Coronary artery (tissue), 2 donors: ENCODE results near the gene STK32B.
A peak's percentile ranks its signal among the peaks of the same experiment; 100 is the strongest.

Experiments used
- DNase-seq: peaks from one replicate; pipeline ENCODE4 v3.0.0-alpha.2; 2017; ENCODE audit warnings: low spot score
- H3K27ac ChIP-seq, 2 donors: fragments of 200-600 bp; sonication (generic); one replicate each; pipeline ENCODE4 v1.5.1; 2016 to 2019
- H3K4me3 ChIP-seq: fragments of 200-600 bp; sonication (generic); 2 replicates; pipeline ENCODE4 v1.5.1; 2016; ENCODE audit warnings: mild to moderate bottlenecking, moderate library complexity
- CTCF ChIP-seq: fragments of 200-600 bp; sonication (generic); IDR thresholded peaks from one replicate; pipeline ENCODE4 v1.5.1; 2019; ENCODE audit warnings: antibody characterized with exemption

STK32B gene

GRCh38 chr4:5045097-5045496 lies 6.2 kb upstream of the STK32B start:
- peak overlapping the region in 1 of 2 donors; percentile 1 for H3K27ac ChIP-seq
- no peak overlapping the region for H3K4me3 ChIP-seq
- TF ChIP-seq CTCF = no peak
- DNase-seq = no peak

DNA sequence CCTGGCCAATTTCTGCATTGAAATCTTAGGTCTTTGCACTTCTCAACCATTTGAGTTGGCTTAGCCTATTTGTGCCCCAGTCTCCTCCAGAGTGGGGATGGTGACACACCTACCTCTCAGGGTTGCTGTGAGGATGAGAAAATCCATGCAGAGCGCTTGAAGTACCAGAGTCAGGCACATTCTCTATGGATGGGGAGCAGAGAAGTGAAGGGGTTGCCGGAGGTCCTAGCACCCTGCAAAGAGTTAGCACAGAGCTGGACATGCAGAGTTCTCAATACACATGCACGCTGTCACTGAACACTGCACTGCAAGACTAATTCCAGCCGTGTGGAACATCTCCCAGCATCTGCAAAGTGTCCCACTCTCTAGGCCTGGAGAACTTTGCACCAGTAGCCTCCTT lies 2.6 kb upstream of the STK32B start:
- no peak overlapping the region for H3K27ac ChIP-seq
- DNase-seq = peak; percentile 28
- no peak for TF ChIP-seq CTCF
- no peak overlapping the region for H3K4me3 ChIP-seq

DNA sequence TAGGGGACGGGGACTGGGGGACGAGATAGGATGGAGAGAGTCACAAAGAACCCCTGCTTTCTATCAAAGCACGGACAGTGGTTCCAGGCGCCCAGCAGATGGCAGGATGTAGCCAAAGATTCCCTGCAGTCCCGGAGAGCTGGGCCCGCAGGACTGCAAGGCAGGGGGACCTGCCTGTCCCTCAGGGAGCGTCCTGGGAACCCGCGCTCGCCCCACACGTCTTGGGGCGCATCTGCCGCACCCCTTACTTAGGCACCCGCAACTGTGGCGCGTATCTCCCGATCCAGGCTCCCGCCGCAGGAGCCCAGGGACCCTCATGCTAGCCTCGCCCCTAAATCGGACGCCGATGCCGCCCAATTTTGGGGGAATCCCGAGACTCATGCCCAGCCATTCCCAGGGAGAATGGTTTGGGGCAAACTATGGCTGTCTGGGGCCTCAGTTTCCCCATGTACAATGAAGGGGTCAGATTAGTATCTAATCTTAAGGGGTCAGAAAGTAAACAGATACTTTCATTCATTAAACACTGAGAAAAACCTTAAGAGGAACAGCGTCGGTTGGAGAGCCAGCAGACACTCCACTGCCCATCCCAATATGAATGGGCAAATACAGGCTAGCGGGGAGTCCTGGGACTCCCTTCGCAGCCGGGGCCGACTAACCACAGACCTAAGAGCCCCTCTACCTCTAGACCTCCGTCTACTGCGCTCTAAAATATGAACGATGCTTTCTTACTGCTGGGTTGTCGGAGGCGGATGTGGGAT lies 581 bp upstream of the STK32B start:
- peak; percentile 48 for TF ChIP-seq CTCF
- DNase-seq = peak; percentile 69
- Histone ChIP-seq H3K4me3 (peak overlapping the region; percentile 79), H3K27ac (peak overlapping the region in 1 of 2 donors; percentile 7)

GRCh38 chr4:5052204-5052702 lies 973 bp downstream of the STK32B start:
- no peak for TF ChIP-seq CTCF
- DNase-seq = no peak
- no peak overlapping the region for H3K27ac ChIP-seq
- peak overlapping the region; percentile 79 for H3K4me3 ChIP-seq

GRCh38 chr4:5052726-5053425 lies 1.6 kb downstream of the STK32B start:
- DNase-seq = no peak
- TF ChIP-seq CTCF = no peak
- Histone ChIP-seq H3K27ac (no peak overlapping the region), H3K4me3 (no peak overlapping the region)

DNA sequence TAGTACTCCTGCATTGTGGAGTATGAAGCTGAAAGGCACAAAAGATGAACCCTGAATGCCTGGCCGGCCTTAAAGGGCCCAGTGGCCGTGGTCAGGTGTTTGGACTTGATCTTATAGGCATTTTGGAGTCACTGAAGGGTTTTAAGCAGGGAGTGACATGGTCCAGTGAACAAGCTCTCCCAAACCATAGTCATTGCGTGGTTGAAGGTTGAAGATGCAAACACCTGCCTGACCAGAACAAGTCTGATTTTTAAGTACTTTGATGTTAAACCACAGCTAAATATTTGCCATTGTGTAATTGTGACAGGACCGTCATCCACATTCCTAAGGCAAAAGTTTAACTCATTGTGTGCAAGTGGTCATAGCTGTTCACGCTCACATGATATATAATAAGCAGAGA lies 3.3 kb downstream of the STK32B start:
- H3K27ac ChIP-seq = no peak overlapping the region
- TF ChIP-seq CTCF = no peak
- no peak for DNase-seq
- no peak overlapping the region for H3K4me3 ChIP-seq
